Mesendoderm (in vitro differentiated cells): ENCODE data around the gene PAX5.

Experiments
- DNase-seq: peaks from one replicate; pipeline ENCODE4 v3.0.0; 2013
- H2AK5ac ChIP-seq: 2 replicates; pipeline ENCODE4 v1.6.1; 2013; ENCODE audit warnings: low read length, inconsistent platforms
- H2BK120ac ChIP-seq: 2 replicates; pipeline ENCODE4 v1.6.1; 2013; ENCODE audit warnings: low read depth, mild to moderate bottlenecking, low read length, moderate library complexity, mixed read lengths
- H2BK15ac ChIP-seq: replicated peaks from 2 replicates; pipeline ENCODE4 v1.6.1; 2013; ENCODE audit warnings: low read depth, mild to moderate bottlenecking, moderate library complexity
- H2BK5ac ChIP-seq: 2 replicates; pipeline ENCODE4 v1.6.1; 2013; ENCODE audit warnings: low read length, inconsistent platforms
- H3K18ac ChIP-seq: 2 replicates; pipeline ENCODE4 v1.6.1; 2013; ENCODE audit warnings: mild to moderate bottlenecking, low read length, mixed read lengths
- H3K23ac ChIP-seq: one replicate; pipeline ENCODE4 v1.6.1; 2013; ENCODE audit warnings: low read length
- H3K27ac ChIP-seq: 2 replicates; pipeline ENCODE4 v1.5.1; 2013; ENCODE audit warnings: low read depth, mild to moderate bottlenecking, inconsistent platforms, low read length, moderate library complexity
- H3K27me3 ChIP-seq: 2 replicates; pipeline ENCODE4 v1.6.1; 2013; ENCODE audit warnings: low read length, control low read depth, mild to moderate bottlenecking, inconsistent platforms; ENCODE audit not compliant: insufficient read depth, poor library complexity
- H3K36me3 ChIP-seq: 2 replicates; pipeline ENCODE4 v1.6.1; 2013; ENCODE audit warnings: low read length, inconsistent platforms; ENCODE audit not compliant: control insufficient read depth, insufficient read depth
- H3K4ac ChIP-seq: one replicate; pipeline ENCODE4 v1.6.1; 2013; ENCODE audit warnings: low read depth, mild to moderate bottlenecking, low read length, moderate library complexity
- H3K4me1 ChIP-seq: 2 replicates; pipeline ENCODE4 v1.6.1; 2013; ENCODE audit warnings: low read depth, low read length, inconsistent platforms; ENCODE audit not compliant: control insufficient read depth
- H3K4me2 ChIP-seq: 2 replicates; pipeline ENCODE4 v1.6.1; 2013; ENCODE audit warnings: low read length
- H3K4me3 ChIP-seq: 2 replicates; pipeline ENCODE4 v1.5.1; 2013; ENCODE audit warnings: mild to moderate bottlenecking, low read length
- H3K56ac ChIP-seq: one replicate; pipeline ENCODE4 v1.6.1; 2013; ENCODE audit warnings: low read length
- H3K79me1 ChIP-seq: 2 replicates; pipeline ENCODE4 v1.6.1; 2013; ENCODE audit warnings: low read length, inconsistent platforms
- H3K79me2 ChIP-seq: 2 replicates; pipeline ENCODE4 v1.6.1; 2013; ENCODE audit warnings: mild to moderate bottlenecking, low read length; ENCODE audit not compliant: control insufficient read depth, insufficient read depth
- H3K9ac ChIP-seq: 2 replicates; pipeline ENCODE4 v1.6.1; 2013; ENCODE audit warnings: low read length, inconsistent platforms
- H4K5ac ChIP-seq: one replicate; pipeline ENCODE4 v1.6.1; 2013; ENCODE audit warnings: low read length
- H4K8ac ChIP-seq: one replicate; pipeline ENCODE4 v1.6.1; 2013; ENCODE audit warnings: low read depth, mild to moderate bottlenecking, control low read depth, low read length, moderate library complexity
- WGBS: extraction: QIAGEN DNeasy Blood & Tissue Kit; methylation state at CpG from one replicate; pipeline ENCODE4 v1.1.7; 2013; ENCODE audit warnings: low lambda C conversion rate, missing lambda C conversion rate; ENCODE audit not compliant: insufficient coverage; ENCODE audit errors: extremely low coverage; 5-methylcytosine and 5-hydroxymethylcytosine counted together

PAX5 gene

GRCh38 chr9:36839131-36839885, 194.8 kb downstream of the PAX5 start:
- no peak overlapping the region for H3K27ac ChIP-seq
- no peak overlapping the region for H3K4ac ChIP-seq
- no peak overlapping the region for H3K56ac ChIP-seq
- H3K4me2 ChIP-seq, result no peak overlapping the region
- no peak overlapping the region for H2BK120ac ChIP-seq
- no peaks in the 10 kb centered on the region for H3K4me1 ChIP-seq
- no peak overlapping the region for H4K5ac ChIP-seq
- no peak for DNase-seq
- no peak overlapping the region for H4K8ac ChIP-seq
- H3K79me2 ChIP-seq, result no peaks in the 10 kb centered on the region
- no peak overlapping the region for H2AK5ac ChIP-seq
- H3K79me1 ChIP-seq, result no peaks in the 10 kb centered on the region
- H3K4me3 ChIP-seq, result no peak overlapping the region
- no peak overlapping the region for H3K18ac ChIP-seq
- no peak overlapping the region for H3K23ac ChIP-seq
- H3K36me3 ChIP-seq, result no peaks in the 10 kb centered on the region
- H2BK5ac ChIP-seq, result no peak overlapping the region
- no CpG with 5 or more reads among the region's 15 CpGs for WGBS
- H3K27me3 ChIP-seq, result no peaks in the 10 kb centered on the region
- H2BK15ac ChIP-seq, result no peak overlapping the region
- no peak overlapping the region for H3K9ac ChIP-seq

DNA sequence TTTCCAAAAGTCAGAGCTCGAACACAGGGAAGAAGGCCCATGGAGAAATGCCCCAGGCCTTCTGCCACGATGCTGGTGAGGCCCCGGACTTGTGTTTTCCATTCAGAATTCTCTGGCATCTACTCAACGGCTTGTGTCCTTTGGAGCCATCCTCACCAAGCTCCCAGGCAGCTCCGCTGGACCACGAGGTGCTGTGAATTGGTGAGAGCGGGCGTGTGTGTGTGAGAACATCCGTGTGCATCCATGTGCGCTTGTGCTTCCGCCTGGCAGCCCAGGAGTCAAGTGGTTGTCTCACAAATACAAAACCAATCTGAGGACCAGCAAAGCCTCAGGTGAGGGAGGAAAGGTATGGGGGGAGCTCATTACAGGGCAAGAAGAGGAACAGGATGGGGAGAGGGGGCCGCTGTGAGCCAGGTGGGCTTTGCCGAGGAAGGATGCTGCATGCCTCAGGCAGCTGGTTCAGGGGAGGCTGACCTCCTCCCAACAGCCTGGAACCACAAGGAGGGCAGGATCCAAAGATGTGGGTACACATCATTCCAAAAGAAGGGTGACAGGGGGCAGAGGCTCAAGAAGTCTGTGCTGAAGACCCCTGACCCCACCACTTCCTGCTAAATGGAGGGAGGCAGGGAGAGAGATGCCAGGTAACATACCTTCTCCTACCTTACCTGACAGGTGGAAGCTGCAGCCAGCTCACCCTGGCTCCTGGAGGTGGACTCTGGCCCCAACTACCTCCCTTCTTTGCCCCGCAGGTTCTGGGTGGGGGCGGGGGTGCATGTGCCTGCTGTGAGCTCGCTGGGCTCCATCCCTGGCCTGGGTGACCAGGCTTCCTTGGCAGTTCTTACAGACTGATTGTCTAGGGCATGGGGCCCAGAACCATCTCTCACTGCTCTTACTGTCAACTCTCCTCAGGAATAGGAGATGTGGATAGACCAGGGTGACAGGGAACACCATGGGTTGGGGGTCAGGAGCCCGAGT, 196.3 kb downstream of the PAX5 start:
- Histone ChIP-seq H3K4me2 (no peak overlapping the region), H3K79me2 (no peaks in the 10 kb centered on the region), H3K23ac (no peak overlapping the region), H3K27ac (no peak overlapping the region), H3K56ac (no peak overlapping the region), H3K18ac (no peak overlapping the region), H3K36me3 (no peaks in the 10 kb centered on the region), H2BK15ac (no peak overlapping the region), H2BK120ac (no peak overlapping the region), H2BK5ac (no peak overlapping the region), H2AK5ac (no peak overlapping the region), H3K79me1 (no peaks in the 10 kb centered on the region), H3K4ac (no peak overlapping the region), H3K27me3 (no peaks in the 10 kb centered on the region), H4K8ac (no peak overlapping the region), H3K4me1 (no peaks in the 10 kb centered on the region), H3K4me3 (no peak overlapping the region), H3K9ac (no peak overlapping the region), H4K5ac (no peak overlapping the region)
- no peak for DNase-seq
- WGBS, result no CpG with 5 or more reads among the region's 17 CpGs

GRCh38 chr9:36836486-36836885, 197.6 kb downstream of the PAX5 start:
- Histone ChIP-seq H3K79me1 (no peaks in the 10 kb centered on the region), H3K4me2 (no peak overlapping the region), H3K4me3 (no peak overlapping the region), H3K27me3 (no peaks in the 10 kb centered on the region), H3K79me2 (no peaks in the 10 kb centered on the region), H2AK5ac (no peak overlapping the region), H3K4ac (no peak overlapping the region), H3K23ac (no peak overlapping the region), H3K36me3 (no peaks in the 10 kb centered on the region), H2BK15ac (no peak overlapping the region), H4K5ac (no peak overlapping the region), H3K4me1 (no peaks in the 10 kb centered on the region), H2BK120ac (no peak overlapping the region), H3K9ac (no peak overlapping the region), H3K27ac (no peak overlapping the region), H4K8ac (no peak overlapping the region), H2BK5ac (no peak overlapping the region), H3K18ac (no peak overlapping the region), H3K56ac (no peak overlapping the region)
- no CpG with 5 or more reads among the region's 7 CpGs for WGBS
- no peak for DNase-seq

DNA sequence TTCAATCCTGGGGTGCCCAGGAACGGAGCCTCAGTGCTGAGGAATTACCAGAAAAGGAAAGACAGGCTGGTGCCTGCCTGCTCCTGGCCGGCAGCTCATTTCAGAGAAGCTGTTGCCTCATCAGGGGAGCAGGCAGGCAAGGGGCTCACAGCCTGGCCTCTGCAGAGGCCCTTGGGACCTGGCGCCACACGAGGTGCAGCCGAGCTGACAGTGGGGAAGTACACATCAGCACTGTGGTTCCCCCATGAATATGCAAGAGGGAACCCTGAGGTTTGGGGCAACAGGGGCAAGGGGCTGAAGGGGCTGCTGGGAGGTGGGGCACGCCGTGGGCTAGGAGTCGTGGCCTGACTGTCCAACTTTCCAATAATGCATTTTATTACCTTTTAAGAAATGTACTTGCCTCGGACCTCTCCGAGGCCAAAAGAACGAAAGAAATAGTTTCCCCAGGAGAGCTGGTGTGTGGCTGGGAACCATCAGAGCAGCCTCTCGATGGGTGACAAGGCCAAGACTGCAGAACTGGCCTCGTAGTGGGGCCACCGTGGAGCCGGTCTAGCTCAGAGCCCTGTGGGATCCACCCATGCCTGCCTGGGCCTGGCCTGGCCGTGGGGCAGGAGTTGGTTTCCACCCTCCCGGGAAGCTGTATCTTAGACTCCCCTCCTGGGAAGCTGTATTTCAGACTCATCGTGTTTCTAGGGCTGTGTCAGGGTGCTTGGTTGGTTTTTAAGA, 198.6 kb downstream of the PAX5 start:
- Histone ChIP-seq H3K79me2 (no peaks in the 10 kb centered on the region), H3K23ac (no peak overlapping the region), H3K9ac (no peak overlapping the region), H2BK120ac (no peak overlapping the region), H3K4me3 (no peak overlapping the region), H3K27ac (no peak overlapping the region), H3K4me2 (no peak overlapping the region), H3K79me1 (no peaks in the 10 kb centered on the region), H4K8ac (no peak overlapping the region), H4K5ac (no peak overlapping the region), H3K27me3 (no peaks in the 10 kb centered on the region), H2AK5ac (no peak overlapping the region), H3K56ac (no peak overlapping the region), H3K18ac (no peak overlapping the region), H3K4ac (no peak overlapping the region), H2BK5ac (no peak overlapping the region), H2BK15ac (no peak overlapping the region), H3K36me3 (no peaks in the 10 kb centered on the region), H3K4me1 (no peaks in the 10 kb centered on the region)
- WGBS, result no CpG with 5 or more reads among the region's 18 CpGs
- DNase-seq, result no peak

- DNase-seq, result no peak
- Histone ChIP-seq H3K9ac (no peak overlapping the region), H3K56ac (no peak overlapping the region), H3K4me1 (no peaks in the 10 kb centered on the region), H3K27me3 (no peaks in the 10 kb centered on the region), H3K79me1 (no peaks in the 10 kb centered on the region), H3K4me3 (no peak overlapping the region), H3K23ac (no peak overlapping the region), H4K5ac (no peak overlapping the region), H2AK5ac (no peak overlapping the region), H3K36me3 (no peaks in the 10 kb centered on the region), H3K79me2 (no peaks in the 10 kb centered on the region), H3K4me2 (no peak overlapping the region), H3K27ac (no peak overlapping the region), H2BK120ac (no peak overlapping the region), H2BK5ac (no peak overlapping the region), H3K4ac (no peak overlapping the region), H3K18ac (no peak overlapping the region), H4K8ac (no peak overlapping the region), H2BK15ac (no peak overlapping the region)
- no CpG with 5 or more reads among the region's 9 CpGs for WGBS
These were observed 199.3 kb downstream of the PAX5 start for GRCh38 chr9:36834736-36835135.
